Measurements from ENCODE around the gene C6orf132.

Gene C6orf132

DNA sequence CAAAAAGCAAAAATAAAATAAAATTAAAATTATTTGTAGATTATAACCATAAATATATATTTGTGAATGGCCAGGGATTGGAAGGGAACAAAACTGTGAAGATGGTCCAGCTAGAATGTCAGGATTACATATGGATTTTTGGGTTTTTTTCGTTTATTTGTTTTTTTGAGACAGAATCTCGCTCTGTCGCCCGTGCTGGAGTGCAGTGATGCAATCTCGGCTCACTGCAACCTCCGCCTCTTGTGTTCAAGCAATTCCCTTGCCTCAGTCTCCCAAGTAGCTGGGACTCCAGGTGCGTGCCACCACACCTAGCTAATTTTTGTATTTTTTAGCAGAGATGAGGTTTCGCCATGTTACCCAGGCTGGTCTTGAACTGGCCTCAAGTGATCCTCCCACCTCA is 7.8 kb upstream of the C6orf132 start:
- TF ChIP-seq, protein P1, sequence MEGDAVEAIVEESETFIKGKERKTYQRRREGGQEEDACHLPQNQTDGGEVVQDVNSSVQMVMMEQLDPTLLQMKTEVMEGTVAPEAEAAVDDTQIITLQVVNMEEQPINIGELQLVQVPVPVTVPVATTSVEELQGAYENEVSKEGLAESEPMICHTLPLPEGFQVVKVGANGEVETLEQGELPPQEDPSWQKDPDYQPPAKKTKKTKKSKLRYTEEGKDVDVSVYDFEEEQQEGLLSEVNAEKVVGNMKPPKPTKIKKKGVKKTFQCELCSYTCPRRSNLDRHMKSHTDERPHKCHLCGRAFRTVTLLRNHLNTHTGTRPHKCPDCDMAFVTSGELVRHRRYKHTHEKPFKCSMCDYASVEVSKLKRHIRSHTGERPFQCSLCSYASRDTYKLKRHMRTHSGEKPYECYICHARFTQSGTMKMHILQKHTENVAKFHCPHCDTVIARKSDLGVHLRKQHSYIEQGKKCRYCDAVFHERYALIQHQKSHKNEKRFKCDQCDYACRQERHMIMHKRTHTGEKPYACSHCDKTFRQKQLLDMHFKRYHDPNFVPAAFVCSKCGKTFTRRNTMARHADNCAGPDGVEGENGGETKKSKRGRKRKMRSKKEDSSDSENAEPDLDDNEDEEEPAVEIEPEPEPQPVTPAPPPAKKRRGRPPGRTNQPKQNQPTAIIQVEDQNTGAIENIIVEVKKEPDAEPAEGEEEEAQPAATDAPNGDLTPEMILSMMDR (conservative IDR thresholded peaks at IDR 0.05): no peak
- H3K27ac ChIP-seq: no peak overlapping the region

- TF ChIP-seq, protein P1 (conservative IDR thresholded peaks at IDR 0.05): no peak
- H3K27ac ChIP-seq: no peak overlapping the region
These were observed 5.6 kb upstream of the C6orf132 start for GRCh38 chr6:42148058-42148457.

GRCh38 chr6:42147138-42147562 is 4.7 kb upstream of the C6orf132 start:
- TF ChIP-seq, protein P1 (conservative IDR thresholded peaks at IDR 0.05): no peak
- peak overlapping the region; percentile 66 for H3K27ac ChIP-seq

- TF ChIP-seq, protein P1 (conservative IDR thresholded peaks at IDR 0.05): no peak
- peak overlapping the region; percentile 98 for H3K27ac ChIP-seq
These were observed 760 bp downstream of the C6orf132 start for GRCh38 chr6:42141603-42142117.

GRCh38 chr6:42140756-42141602 is 1.4 kb downstream of the C6orf132 start:
- TF ChIP-seq, protein P1 (conservative IDR thresholded peaks at IDR 0.05): no peak
- peak overlapping the region; percentile 98 for H3K27ac ChIP-seq

DNA sequence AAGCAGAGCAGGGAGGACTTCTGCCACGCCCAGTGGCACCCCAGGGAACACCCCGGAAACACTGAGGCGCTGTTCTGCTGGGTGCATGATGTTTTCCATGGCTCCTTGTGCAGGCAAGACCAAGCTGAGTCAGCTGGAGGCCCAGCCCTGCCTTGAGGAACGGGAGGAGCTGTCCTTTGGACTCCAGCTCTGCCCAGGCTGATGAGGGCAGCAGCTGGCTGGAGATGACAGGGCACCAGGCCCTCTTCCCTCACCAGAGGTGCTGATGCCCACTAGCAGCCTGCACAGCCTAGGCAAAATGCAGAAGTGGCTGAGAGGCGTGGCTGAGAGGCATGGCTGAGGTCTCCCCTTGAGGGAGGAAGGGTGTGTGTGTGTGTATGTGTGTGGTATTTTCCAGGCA is 2.4 kb downstream of the C6orf132 start:
- TF ChIP-seq, protein P1 (conservative IDR thresholded peaks at IDR 0.05): no peak
- peak overlapping the region; percentile 98 for H3K27ac ChIP-seq

DNA sequence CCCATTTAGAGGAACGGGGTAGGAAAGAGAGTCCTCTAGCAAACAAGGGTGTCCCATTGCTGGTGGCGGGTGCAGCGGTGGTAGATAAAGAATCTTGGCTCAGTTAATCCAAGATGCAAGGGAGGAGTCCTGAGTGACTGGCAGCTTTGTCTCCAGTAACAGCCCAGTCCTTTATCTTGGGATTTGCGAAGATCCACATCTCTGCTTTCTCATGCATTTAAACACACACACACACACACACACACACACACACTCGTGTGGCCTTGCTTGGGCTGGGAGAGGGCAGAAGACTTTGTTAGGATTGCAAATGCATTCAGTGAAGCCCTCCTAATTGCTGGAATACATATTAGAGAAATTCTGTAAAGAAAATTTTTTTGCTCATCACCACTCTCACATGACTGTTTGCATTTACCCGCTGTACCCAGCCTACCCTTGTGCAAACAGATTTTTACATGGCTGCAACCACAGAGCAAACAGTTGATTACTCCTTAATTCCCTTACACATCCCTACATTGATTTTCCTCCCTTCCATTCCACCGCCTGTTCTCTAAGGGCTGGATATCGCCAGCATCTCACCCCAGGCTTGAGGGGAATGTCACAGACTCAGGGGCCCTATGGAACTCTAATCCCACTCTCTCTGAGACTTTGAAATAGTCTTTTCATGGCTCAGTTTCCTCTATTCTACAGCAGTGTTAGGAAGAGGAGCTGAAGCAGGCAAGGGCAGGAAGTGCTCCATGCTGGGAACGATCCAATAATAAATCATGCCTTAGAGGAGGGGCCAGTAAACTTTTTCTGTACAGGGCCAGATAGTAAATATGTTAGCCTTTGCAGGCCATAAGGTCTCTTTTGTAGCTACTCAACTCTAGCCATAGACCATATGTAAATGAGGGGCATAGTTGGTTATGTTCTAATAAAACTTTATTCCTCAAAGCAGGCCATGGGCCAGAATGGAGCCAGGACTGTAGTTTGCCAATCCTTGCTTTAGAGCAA is 3.5 kb downstream of the C6orf132 start:
- peak overlapping the region; percentile 98 for H3K27ac ChIP-seq
- TF ChIP-seq, protein P1 (conservative IDR thresholded peaks at IDR 0.05): no peak
